GM21447 (cell line): Measurements from ENCODE around the gene SH3RF1.
"Not testable (repeated sequence)": the region's sequence is repeated elsewhere in the genome, so short reads cannot be mapped to it uniquely, and the experiment has no call there.

Experiments used
- ATAC-seq: cut with Tn5 transposase; IDR thresholded peaks from one replicate; pipeline ENCODE4 v1.9.1; 2021; ENCODE audit not compliant: unreplicated experiment

SH3RF1 gene

GRCh38 chr4:169229571-169230028 is 41.2 kb downstream of the SH3RF1 start:
- ATAC-seq = no peak

DNA sequence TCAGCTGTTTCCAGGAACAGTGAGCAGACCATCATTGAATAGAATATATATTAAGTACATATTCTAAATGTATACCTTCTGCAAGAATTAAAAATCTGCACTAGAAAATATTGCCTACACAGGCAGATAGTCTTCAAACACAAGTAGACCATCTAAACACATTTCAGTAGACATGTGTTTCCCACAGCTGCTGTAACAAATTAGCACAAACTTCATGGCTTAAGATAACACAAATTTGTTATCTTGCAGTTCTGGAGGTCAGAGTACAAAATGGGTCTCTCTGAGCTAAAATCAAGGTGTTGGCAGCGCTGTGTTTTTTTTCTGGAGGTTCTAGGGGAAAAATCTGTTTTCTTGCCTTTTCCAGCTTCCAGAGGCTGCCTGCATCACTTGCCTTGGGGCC is 42.7 kb downstream of the SH3RF1 start:
- ATAC-seq = no peak

- no peak for ATAC-seq
Measured at GRCh38 chr4:169226565-169226964, 44.2 kb downstream of the SH3RF1 start.

GRCh38 chr4:169225812-169226211 is 44.9 kb downstream of the SH3RF1 start:
- peak; percentile 49 for ATAC-seq

- ATAC-seq = peak; percentile 69
Measured at GRCh38 chr4:169225058-169225751, 45.6 kb downstream of the SH3RF1 start.

DNA sequence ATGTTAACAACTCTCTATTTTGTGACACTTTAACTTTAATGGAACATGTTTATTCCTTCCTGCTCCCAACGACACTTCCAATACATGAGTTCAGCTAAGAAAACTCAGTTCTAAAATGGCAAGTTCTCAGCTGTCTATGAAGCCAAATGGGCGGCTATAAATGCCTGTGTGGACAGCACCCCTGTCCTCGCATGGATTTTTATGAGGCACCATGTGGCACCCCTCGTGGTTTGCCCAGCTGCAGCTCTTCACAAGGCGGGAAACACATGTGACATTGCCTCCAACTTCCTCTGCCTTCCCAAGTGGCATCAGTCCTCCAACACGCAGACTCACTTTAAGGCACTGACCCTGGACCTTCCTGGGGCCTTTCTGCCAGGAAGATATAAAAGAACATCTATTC is 48.0 kb downstream of the SH3RF1 start:
- no peak for ATAC-seq

GRCh38 chr4:169221662-169222061 is 49.1 kb downstream of the SH3RF1 start:
- no peak for ATAC-seq

- no peak for ATAC-seq
Measured at GRCh38 chr4:169220854-169221411, 49.8 kb downstream of the SH3RF1 start.

GRCh38 chr4:169220447-169220846 is 50.3 kb downstream of the SH3RF1 start:
- ATAC-seq = no peak

GRCh38 chr4:169219440-169219839 is 51.3 kb downstream of the SH3RF1 start:
- no peak for ATAC-seq

GRCh38 chr4:169215656-169216055 is 55.1 kb downstream of the SH3RF1 start:
- ATAC-seq = peak; percentile 71

- no peak for ATAC-seq
Measured at GRCh38 chr4:169212981-169213380, 57.8 kb downstream of the SH3RF1 start.

DNA sequence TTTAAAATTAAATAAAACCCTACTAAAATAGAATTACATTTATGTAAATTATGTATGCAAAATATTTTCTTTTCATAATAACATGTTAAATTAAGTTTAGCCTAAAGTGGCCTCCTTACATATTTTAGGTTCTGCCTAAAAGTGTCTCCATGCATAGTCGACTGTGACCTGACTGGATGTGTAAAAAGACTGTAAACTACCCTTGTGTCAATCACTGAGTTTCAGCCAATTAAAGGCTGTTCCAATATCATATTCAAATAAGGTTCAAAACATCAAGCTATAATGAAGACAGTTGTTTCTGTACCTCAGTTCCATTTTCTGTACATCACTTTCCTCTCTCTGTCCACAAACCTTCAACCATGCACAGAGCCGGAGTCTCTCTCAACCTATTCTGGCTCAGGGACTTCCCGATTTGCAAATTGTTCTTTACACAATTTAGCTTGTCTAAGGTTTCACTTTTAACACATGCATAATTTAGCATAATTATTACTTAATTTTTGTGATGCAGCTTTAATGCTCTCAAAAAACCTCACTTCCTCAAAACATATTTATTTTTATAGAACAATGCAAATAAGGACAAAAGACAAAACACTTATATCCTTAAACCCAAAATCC is 60.1 kb downstream of the SH3RF1 start:
- peak; percentile 86 for ATAC-seq

DNA sequence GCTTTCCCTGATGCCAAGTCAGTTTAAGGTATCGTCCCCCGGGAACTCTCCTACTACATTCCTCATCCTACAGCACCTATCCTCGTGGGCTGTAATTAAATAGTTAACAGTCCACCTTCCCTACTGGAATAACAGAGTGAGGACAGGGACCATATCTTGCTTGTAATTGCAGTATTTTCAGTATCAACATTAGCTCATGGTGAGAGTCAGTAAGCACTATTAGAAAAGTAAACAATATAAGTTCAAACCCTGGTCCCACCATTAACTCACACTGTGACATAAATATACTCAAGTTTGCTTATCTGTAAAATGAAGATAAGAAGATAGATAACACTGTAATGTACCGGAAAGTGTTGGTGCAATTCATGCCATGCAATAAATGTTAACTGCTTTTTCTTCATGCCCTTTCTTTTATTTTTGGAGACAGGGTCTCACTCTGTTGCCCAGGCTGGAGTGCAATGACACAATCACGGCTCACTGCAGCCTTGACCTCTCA is 61.3 kb downstream of the SH3RF1 start:
- no peak for ATAC-seq

- ATAC-seq = no peak
Measured at GRCh38 chr4:169208516-169208915, 62.2 kb downstream of the SH3RF1 start.

DNA sequence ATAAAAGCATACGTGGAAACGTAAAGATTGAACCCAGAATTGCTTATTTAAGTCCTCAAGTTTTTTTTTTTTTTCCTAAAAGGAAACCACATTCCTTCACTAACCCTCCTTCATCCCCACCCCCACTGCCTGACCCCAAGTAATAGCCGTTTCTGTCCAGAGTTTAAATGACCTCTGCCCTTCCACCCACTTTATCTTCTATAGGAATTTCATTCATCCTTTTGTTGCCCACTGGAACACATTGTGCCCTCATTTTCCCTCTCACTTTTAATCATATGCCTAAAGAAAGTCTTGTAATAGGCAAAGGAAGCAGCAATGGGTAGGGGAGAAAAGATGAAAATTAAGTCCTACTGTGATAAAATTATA is 62.7 kb downstream of the SH3RF1 start:
- no peak for ATAC-seq

- no peak for ATAC-seq
Measured at GRCh38 chr4:169207436-169208089, 63.2 kb downstream of the SH3RF1 start.

- no peak for ATAC-seq
Measured at GRCh38 chr4:169205744-169206080, 65.0 kb downstream of the SH3RF1 start.

- ATAC-seq = no peak
Measured at GRCh38 chr4:169205075-169205743, 65.5 kb downstream of the SH3RF1 start.

DNA sequence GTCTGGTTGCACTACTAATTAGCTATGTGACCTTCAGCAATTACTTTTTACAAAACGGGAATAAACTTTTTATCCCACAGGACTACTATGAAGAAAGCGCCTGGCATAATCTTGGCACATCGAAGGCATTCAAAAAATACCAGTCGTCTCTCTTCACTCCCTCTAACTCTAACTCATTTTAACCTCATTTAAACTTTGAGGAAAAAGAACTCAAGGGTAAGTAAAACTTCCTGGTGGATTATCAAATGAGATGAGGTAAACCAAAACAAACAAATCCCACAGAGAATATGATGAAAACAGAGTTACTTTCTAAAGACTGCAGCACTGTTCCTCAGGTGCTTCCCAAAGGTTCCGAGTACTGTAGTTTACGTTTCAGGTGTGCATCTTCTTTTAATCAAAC is 66.9 kb downstream of the SH3RF1 start:
- no peak for ATAC-seq

GRCh38 chr4:169203278-169203677 is 67.5 kb downstream of the SH3RF1 start:
- not testable (repeated sequence) for ATAC-seq
